ENCODE data around the gene TRANK1.
A peak's percentile ranks its signal among the peaks of the same experiment; 100 is the strongest.
"Not testable (repeated sequence)": the region's sequence is repeated elsewhere in the genome, so short reads cannot be mapped to it uniquely, and the experiment has no call there.

TRANK1 gene

DNA sequence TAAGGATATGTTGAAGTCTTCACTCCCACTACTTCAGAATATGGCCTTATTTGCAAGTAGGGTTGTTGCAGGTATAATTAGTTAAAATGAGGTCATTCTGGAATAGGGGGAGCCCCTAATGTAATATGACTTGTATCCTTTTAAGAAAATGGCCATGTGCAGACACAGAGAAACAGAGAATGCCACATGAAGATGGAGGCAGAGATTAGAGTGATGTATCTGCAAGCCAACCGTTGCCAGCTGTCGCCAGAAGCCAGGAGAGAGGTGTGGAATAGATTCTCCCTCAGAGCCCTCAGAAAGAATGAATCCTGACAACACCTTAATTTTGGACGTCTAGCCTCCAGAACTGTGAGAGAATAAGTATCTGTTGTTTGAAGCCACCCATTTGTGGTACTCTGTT lies 11.3 kb upstream of the TRANK1 start:
- DNase-seq, result no peak

DNA sequence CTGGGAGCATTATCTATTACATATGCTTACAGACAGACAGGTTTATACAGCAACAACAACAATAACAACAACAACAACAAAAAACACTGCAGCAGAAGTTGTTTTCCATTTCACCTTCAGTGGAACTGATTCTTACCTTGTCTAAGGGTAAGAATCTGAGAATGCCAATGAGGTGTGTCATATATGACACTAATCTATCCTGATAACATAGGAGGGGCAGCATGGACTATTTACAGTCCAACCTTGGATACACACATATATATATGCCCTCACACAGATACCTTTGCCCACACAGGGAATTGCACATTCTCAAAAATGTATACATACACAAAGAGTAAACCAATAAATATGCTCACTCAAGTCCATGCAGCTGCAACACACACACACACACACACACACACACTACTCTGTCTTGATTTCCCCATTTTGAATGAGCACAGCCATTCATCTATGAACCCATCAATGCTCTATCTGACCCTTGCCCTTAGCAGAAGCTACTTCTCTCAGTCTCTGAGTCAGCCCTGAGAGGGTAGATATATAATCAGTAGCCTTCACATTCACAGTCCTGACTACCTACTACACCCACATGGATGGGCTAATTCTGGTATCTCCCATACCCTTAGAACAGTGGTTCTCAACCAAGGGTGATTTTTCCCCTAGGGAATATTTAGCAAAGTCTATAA lies 9.7 kb upstream of the TRANK1 start:
- no peak for DNase-seq

DNA sequence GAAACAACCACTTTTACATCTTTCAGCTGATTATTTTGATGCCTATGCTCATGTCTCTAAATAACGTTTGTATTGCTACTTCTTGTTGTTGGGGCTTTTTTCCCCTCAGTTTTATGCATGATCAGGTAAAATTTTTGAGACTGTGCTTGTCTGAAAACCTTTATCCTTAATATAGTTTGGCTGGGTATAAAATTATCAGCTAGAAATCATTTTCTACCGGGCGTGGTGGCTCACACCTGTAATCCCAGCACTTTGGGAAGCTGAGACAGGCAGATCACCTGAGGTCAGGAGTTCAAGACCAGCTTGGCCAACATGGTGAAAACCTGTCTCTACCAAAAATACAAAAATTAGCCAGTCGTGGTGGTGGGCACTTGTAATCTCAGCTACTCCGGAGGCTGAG lies 3.0 kb upstream of the TRANK1 start:
- not testable (repeated sequence) for DNase-seq

DNA sequence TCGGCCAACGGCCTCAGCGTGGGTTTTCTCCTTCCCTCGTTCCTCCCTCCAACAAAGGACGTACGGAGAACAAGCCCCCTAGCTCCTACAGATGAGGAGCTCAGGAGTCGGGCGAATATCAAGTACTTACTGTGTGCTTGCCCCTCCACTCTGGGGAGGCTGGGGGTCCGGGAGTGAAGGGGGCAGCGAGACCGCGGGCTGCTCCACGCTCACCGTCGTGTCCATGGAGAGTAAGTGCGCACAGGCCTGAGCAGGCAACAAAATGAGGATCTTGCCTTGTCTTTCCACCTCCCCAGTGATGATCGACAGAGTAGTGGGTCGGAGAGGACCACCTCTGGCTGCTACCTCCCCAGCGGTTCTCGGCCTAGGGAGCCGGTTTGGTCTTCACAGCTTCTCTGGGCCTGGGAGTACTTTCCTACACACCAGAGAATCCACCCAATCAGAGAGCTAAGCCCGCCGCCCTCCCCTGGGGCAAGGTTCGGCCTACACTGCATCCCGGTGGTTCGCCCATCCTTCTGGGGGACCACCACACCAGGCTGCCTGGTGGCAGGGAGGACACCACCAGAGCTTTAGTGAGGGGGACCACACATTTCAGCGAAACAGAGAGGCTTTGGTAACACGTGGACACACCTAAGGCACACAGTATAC lies 603 bp upstream of the TRANK1 start:
- no peak for DNase-seq

DNA sequence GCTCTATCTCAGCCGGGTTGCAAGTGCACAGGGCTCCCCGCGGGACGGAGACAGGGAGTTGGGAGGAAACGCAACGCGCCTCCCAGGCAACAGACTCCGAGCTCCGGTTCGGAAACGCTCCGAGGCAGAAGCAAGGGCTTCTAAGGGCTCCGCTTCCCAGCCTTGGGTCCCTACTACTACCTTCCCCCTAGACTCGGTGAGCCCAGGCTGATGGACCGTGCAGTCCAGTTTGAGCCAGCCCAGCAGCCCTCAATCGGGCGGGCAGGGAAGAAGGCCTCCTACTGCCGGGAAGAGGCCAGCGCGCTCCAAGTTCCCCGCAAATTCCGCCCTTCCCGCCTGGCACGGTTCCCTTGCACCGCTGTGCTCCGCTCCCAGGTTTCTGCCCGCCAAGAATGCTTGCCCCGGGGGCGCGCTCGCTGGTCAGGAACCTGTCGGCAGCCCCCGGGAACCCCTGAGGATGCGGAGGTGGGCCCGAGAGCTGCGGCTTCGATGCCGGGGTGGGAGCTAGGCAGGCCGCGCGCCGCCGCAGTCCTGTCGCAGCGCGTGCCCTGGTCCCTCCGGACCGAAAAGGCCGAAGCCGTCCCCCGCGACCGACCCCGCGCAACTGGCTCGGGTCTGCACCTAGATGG lies 728 bp downstream of the TRANK1 start:
- DNase-seq, result peak; percentile 48

DNA sequence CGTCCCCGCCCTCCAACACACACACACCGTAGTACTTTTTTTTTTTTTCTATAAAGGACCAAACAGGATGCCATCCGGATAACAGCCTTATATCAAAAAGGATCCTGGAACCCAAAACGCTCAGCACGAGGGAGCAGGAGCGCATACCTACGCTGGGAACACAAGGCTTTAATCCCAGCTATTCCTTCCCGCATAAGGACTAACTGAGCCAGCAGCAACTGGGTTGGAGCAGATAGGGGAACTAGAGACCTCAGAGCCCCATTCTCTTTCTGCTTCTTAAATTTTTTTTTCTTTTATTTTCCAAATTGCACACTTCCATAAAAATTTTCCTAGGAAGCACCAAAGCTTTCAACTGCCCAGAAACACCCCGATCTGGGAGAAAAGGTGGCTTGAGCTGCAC lies 1.3 kb downstream of the TRANK1 start:
- no peak for DNase-seq

DNA sequence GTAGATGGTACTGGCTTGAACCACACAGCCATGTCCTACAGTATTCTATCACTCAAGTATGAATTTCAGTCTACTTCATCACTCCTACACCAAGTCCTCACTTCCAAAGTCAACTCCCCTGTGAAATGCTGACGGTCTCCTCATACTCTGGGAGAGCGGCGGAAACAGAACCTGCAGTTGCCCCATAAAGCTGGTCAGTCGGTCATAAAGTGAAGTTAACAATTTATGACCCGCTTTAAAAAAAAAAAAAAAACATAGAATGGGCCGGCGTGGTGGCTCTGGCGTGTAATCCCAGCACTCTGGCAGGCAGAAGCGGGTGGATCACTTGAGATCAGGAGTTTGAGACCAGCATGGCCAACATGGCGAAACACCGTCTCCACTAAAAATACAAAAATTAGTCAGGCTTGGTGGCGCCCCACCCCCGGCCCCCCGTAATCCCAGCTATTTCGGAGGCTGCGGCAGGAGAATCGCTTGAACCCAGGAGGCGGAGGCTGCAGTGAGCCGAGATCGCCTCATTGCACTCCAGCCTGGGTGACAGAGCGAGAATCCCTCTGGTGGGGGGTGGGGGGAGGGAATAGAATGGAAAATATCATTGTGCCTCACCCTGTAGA lies 2.1 kb downstream of the TRANK1 start:
- no peak for DNase-seq

DNA sequence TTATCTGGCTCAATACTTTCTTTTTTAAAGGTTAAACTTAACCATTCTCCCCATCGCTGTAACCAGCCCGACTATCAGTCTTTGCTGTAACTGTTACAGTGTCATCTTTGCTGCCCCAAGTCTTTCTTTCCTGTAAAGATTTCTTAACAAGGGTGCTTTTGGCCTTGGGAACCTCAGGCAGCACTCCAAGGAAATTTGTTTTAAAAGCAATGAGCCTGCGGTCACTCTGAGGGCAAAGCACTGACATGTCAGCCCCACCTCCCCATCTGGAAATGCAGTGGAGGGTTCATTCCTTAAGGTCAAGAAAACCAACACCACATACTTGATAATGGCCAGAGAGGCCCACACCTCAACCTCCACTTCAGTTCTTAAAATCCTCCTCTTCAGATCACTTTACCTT lies 3.2 kb downstream of the TRANK1 start:
- no peak for DNase-seq

DNA sequence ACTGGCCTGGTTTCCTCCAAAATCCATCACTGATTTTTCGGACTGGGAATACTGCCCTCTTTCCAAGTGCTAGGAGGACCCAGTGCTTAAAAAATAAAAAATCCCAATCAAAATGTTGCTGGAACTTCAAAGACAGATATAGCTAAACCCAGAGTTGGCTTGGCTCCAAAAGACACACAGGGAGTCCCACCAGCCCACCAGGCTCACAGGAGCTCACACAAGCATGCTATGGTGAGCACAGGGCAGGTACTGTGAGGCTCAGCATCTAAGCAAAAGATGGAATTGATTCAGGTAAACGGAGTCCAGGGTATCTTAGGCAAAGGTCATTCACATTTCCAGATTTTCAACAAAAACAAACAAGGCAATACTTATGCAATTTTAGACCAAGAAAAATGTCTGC lies 3.7 kb downstream of the TRANK1 start:
- no peak for DNase-seq

DNA sequence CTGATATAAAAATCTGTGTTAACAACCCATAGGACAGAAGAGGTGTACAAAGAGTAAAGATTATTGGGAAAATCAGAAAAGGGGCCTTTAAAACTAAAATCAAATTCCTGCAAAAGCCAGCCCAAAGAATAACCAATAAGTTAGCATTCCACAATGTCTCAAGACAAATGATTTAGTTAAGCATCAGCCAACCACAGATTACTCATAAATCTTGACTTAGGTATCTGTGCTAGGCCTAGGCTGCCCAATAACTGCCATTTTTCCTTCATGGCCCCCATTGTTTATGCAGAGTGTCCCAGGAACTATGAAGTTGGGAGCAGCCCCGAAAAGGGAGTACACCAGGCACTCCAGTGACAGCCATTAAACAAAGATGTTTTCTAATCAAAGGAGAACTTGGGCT lies 7.4 kb downstream of the TRANK1 start:
- DNase-seq, result no peak

DNA sequence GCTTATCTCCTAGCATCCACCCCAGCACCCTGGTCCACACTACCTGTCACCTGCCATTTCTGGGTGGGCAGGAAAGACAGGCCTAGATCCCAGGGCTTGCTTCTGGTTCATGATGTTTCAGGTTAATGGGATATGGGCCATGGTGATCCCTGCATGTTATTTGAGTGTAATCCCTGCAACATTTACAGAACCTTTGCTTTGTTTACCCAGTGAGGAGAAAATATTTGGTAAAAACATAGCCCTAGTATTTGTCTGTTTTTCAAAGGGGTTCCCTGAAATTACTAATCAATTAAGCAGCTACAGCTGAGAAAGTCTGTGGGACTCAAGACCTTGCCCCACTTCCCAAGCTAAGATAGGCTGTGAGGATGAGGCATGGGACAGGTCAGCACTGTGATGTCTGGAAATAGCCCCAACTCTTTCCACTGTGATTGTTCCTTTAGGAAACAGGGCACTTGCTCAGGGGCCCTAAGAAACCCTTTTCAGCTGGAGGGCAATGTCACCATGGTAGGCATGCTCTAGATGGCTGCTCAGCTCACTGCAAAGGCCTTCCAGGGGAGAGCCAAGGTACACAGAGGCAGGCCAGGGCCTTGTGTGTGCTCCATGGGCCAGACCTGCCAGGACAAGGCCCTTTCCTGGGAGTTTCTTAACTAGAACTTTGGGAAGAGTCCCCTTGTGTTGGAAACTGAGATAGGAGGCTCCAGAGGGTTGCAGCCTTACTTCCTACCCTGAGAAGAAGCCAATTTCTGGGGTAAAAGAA lies 11.1 kb downstream of the TRANK1 start:
- no peak for DNase-seq

DNA sequence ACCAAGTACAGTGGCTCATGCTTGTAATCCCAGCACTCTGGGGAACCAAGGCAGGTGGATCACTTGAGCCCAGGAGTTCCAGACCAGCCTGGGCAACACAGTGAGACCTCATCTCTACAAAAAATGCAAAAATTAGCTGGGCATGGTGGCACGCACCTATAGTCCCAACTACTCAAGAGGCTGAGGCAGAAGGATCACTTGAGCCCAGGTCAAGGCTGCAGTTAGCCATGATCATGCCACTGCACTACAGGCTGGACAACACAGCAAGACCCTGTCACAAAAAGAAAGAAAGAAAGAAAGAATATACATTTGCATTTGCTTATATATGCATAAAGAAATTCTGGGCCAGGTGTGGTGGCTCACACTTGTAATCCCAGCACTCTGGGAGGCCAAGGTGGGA lies 13.4 kb downstream of the TRANK1 start:
- not testable (repeated sequence) for DNase-seq

DNA sequence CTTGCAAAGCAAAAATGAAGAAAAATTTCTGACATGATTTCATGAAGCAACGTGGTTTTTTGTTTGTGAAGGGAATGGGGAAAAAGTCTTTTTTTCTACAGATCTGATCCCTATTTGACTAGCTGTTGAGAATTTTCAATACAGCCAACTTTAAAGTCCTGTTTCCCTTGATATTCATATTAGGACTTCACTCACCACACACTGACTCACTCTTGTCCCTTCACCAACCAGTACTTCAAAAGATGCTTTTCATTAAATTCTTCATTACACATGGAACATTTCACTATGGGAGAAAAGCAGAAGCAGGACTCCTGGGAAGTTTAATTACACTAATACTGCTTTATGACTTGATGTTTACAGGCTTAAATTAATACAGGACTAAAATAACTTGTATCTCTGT lies 16.6 kb downstream of the TRANK1 start:
- DNase-seq, result no peak

DNA sequence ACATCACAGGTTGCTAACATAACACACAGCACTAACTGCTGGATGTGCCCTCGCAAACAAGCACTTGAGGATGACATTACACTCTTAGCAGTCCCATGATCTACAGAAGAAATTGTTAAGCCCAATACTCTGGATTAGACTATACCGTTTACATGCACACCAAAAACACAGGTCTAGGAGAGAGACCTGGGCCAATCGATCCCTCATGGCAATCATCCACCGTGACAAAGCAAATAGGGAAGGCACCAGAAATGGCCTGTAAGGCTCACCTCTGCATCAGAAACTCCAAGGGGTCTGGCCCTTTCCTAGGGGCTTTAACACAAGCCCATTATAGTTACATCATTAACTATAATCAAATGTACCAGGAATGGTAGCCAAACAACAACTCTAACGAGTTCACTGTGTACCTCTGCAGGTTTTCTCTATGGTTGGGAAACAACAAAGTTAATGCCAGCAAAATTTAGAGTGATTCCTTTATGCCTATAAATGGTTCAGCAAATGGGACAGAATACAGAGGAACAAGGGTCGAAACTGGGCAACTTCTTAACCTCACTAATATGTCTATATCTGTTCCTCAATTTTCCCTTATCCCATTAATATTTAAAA lies 18.5 kb downstream of the TRANK1 start:
- no peak for DNase-seq

DNA sequence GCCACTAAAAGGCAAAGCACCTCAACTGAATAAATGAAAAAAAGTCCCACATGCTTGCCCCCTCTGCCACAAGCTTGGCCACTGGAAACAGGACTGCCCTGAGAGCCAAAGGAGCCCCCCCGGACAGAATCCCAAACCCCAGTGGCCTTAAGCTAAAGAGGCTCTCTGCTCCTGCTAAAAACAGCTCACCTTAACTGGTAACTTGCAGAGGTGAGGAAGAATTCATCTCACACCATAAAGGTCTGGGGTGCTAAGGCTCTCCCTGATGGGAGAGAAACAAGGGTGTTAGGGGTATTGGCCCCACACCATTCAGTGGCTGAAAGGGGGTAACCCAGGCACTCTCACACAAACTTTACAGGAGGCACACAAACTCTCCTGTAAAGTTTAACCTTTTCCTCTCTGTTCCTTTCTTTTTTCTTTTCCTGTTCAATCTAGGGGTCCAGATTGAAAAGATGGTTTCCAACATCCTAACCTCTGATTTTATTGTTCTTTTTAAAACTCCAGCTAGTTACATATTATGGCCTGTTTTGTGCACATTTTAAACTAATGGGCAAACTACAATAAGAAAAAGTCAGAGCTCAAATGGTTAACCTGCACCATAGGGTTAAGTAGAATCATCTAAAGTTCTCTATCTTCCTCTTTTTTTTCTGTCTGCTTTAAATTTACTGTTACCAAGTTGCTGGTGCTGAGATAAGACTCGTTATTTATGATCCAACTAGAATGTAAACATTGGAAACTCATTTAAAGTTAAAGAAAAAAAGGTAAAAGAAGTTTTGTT lies 19.9 kb downstream of the TRANK1 start:
- no peak for DNase-seq

DNA sequence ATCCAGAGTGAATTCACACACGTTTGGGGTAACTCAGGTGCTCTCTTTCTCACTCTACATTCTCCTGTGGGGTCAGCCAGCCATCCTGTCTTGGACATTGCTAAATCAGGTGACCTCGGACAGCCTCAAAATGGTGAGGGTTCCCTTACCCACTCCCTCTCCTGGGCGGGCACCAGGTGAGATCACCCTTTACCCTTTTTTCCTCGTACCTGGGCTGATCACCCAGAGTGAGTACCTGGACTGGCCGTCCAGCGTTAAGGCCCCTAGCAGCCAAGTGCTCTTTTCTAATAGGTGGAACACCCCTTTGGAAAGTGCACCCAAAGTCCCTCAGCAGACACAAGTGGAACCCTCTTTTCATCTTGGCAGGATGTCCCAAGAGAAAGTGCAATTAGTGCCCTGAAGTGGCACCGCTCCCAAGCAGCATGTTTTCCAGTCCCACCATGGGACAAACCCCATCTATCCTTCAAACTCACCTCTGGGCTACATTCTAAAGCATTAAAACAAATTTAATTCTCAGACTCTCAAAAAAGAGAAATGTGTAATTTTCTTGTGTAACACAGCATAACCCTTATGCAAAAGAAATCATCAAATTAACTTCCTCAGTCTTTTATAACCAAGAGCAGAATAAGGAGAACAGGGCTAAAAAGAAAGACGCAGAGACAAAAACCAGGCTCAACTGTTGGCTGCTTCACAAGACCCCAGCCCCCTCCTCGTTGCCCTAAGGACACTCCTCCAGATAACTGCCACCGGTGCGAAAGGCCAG lies 20.7 kb downstream of the TRANK1 start:
- no peak for DNase-seq

DNA sequence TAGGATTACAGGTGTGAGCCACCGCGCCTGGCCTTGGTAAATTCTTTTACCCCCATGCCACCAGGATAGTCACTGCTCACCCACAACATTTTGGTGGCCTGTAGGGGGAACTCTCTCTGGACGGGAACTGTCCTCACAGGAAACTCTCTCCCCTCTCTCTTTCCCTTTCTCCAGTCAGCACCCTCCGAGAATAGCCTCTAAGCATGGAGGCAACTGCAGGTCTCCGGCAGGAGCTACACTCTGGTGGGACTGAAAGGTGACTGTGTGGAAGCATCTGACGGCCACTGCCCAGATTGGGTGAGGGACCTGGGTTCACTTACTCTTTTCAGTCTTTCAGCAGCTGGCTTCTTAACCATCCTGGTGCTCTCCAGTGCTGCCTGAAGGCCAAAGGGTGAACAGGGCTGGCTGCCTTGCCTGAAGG lies 21.3 kb downstream of the TRANK1 start:
- no peak for DNase-seq

DNA sequence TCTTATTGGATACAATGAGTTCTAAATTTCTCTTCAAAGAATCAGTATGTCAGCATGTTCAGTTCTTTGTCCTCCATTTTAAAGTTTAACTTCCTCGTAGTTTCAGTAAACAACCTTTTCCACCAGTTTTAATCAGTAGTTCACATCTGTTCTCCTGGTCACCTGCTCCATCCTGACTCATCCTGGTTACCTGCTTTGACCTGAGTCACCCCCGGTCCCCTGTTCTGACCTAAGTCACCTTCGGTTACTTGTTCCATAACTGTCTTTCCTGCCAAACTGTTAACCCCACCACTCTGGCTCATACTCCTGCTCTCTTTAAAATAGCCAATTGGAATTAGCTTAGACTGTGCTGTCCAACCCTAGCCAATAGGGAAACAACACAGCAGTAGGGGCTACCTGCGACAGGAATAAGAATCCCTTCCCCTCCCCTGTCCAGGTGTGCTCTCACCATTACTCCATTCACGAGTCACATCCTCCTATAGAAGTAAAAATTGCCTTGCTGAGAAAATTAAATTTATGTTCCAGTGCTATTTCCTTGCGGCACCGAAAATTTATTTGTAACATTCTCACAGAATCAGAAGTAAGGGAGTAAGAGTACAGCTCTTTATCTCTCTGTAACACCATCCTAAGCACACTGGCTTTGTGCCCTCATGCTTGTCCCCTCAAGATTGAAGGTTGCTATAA lies 23.8 kb downstream of the TRANK1 start:
- DNase-seq, result no peak

DNA sequence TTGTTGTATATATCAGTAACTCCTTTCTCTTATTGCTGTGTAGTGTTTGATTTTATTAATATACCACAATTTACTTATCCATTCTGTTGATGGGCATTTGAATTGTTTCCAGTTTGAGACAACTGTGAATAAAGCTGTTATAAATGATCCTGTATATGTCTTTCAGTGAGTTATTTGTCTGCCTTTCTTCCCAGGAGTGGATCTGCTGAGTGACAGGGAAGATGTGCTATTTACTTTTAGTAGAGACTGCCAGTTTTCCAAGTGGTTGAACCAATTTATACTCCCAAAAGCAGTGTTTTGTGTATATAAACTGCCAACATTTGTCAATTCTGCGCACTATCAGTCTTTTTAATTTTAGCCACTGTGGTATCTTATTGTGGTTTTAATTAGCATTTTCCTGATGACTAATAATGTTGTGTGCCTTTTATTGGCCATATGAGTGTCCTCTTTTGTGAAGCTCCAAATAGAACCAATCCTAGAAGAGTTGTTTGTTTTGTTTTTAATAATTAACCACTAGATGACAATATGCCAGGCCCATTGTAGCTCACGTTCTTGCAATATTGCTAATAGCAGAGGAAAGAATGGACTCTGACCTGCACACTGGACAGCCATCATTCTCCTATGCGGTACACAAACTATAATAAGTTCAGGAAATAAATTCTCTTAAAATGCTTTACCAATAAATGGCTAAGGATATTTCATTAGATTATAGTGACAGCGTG lies 25.3 kb downstream of the TRANK1 start:
- DNase-seq, result no peak

DNA sequence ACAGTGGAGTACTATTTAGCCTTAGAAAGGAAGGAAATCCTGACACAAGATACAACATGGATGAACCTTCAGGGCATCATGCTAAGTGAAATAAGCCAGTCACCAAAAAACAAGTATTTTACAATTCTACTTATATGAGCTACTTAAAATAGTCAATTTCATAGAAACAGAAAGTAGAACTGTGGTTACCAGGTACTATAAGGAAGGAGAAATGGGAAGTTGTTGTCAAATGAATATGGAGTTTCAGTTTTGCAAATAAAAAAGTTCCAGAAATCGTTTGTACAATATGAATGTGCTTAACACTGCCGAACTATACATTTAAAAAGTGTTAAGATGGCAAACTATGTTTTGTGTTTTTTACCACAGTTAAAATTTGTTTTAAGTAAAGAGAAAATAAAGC lies 26.8 kb downstream of the TRANK1 start:
- DNase-seq, result no peak
